ENCODE measurements around the gene GOLGA6C.

GRCh38 chr15:75211436-75212199, 46.5 kb upstream of the GOLGA6C start:
- TF ChIP-seq CTBP1 (IDR thresholded peaks at IDR 0.05; ENCODE audit: borderline replicate concordance) (no peak), FOXA1 (IDR thresholded peaks at IDR 0.05) (no peak), FOXM1 (IDR thresholded peaks at IDR 0.05; ENCODE audit: borderline replicate concordance) (no peak), SUZ12 (IDR thresholded peaks at IDR 0.05) (no peak), ARNT (IDR thresholded peaks at IDR 0.05) (no peak), NFRKB (IDR thresholded peaks at IDR 0.05) (no peak), BHLHE40 (IDR thresholded peaks at IDR 0.05; ENCODE audit: borderline replicate concordance) (no peak), HDGF (IDR thresholded peaks at IDR 0.05; ENCODE audit: borderline replicate concordance) (no peak), L3MBTL2 (conservative IDR thresholded peaks at IDR 0.05) (no peak), SP1 (IDR thresholded peaks at IDR 0.05) (no peak), FOXK2 (IDR thresholded peaks at IDR 0.05) (no peak), TARDBP (IDR thresholded peaks at IDR 0.05) (no peak), ELF4 (IDR thresholded peaks at IDR 0.05) (no peak)
